Breast epithelium (tissue), 3 donors: ENCODE measurements around the gene TBC1D2B.

Source experiments
- POLR2AphosphoS5 ChIP-seq, 3 donors: sonication (generic); formaldehyde crosslinking; IDR thresholded peaks; one replicate each; pipeline ENCODE4 v1.6.1; 2017; ENCODE audit warnings: antibody characterized with exemption in 3 of 3
- TF ChIP-seq, protein P1 (sequence below), 3 donors: fragments of 450-650 bp; IDR thresholded peaks; one replicate each; pipeline ENCODE4 v1.5.1; 2016 to 2017; ENCODE audit warnings: antibody characterized with exemption in 3 of 3, mild to moderate bottlenecking in 3 of 3, moderate library complexity in 3 of 3

GRCh38 chr15:78023081-78023665 lies 54.3 kb downstream of the TBC1D2B start:
- TF ChIP-seq, protein P1, sequence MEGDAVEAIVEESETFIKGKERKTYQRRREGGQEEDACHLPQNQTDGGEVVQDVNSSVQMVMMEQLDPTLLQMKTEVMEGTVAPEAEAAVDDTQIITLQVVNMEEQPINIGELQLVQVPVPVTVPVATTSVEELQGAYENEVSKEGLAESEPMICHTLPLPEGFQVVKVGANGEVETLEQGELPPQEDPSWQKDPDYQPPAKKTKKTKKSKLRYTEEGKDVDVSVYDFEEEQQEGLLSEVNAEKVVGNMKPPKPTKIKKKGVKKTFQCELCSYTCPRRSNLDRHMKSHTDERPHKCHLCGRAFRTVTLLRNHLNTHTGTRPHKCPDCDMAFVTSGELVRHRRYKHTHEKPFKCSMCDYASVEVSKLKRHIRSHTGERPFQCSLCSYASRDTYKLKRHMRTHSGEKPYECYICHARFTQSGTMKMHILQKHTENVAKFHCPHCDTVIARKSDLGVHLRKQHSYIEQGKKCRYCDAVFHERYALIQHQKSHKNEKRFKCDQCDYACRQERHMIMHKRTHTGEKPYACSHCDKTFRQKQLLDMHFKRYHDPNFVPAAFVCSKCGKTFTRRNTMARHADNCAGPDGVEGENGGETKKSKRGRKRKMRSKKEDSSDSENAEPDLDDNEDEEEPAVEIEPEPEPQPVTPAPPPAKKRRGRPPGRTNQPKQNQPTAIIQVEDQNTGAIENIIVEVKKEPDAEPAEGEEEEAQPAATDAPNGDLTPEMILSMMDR (IDR thresholded peaks at IDR 0.05): no peak
- no peak for TF ChIP-seq POLR2AphosphoS5 (IDR thresholded peaks at IDR 0.05)
